COLO668 (cell line): ENCODE results near the gene LY6G6C.

Experiments
- DNase-seq: peaks from one replicate; lab custom pipeline; 2025; ENCODE audit not compliant: unreplicated experiment; lab: John Stamatoyannopoulos, UW

LY6G6C gene

DNA sequence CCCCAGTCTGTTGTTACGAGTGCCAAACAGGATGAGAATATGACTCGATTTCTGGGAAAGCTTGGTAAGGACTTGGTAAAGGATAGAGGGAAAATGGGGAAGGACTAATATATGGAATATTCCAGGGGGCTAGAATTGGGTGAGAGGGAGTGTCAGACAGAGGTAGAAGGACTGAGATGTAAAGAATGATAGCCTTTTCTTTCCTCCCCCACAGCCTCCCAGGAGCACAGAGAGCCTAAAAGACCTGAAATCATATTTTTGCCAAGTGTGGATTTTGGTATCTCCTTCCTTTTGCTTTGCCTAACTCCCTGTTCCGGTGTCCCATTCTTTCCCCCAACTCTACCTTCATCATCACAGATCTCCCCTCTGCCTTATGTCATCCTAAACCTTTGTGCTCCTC lies 21.3 kb upstream of the LY6G6C start:
- no peak for DNase-seq

DNA sequence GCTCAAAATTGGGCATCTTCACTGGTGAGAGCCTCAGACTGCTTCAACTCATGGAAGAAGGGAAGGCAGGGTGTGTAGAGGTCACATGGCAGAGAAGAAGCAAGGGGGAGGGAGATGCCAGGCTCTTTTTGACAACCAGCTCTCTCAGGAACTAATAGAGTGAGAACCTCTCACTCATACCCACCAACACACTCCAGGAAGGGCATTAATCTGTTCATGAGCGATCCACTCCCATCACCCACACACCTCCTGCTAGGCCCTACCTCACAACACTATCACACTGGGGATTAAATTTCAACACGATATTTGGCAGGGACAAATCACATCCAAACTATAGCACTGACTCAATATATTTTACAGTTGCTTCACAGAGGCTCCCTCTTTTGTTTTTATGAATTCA lies 20.3 kb upstream of the LY6G6C start:
- no peak for DNase-seq

DNA sequence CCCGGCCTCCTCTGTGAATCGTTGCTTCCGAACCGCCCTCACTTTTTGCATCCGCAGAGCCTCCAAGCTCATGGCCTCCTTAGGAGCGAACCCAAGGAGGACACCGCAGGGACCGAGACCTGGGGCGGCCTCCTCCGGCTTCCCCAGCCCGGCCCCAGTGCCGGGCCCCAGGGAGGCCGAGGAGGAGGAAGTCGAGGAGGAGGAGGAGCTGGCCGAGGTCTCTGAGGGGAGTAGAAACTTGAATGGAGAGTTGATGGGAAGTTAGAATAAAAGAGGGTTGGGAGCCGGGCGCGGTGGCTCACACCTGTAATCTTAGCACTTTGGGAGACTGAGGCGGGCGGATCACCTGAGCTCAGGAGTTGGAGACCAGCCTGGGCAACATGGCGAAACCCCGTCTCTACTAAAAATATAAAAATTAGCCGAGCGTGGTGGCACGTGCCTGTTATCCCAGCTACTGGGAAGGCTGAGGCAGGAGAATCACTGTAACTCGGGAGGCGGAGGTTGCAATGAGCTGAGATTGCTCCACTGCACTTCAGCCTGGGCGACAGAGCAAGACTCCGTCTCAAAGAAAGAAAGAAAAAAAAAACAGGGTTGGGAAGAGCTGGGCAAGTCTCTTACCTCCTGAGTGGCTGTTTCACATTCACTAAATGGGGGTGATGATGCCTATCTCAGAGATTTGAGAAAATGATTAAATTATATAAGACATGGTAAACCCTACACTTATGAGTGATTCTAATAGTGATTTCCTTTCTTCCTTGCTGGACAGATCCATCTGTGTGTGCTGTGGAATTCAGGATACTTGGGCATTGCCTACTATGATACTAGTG lies 19.1 kb upstream of the LY6G6C start:
- DNase-seq = no peak

DNA sequence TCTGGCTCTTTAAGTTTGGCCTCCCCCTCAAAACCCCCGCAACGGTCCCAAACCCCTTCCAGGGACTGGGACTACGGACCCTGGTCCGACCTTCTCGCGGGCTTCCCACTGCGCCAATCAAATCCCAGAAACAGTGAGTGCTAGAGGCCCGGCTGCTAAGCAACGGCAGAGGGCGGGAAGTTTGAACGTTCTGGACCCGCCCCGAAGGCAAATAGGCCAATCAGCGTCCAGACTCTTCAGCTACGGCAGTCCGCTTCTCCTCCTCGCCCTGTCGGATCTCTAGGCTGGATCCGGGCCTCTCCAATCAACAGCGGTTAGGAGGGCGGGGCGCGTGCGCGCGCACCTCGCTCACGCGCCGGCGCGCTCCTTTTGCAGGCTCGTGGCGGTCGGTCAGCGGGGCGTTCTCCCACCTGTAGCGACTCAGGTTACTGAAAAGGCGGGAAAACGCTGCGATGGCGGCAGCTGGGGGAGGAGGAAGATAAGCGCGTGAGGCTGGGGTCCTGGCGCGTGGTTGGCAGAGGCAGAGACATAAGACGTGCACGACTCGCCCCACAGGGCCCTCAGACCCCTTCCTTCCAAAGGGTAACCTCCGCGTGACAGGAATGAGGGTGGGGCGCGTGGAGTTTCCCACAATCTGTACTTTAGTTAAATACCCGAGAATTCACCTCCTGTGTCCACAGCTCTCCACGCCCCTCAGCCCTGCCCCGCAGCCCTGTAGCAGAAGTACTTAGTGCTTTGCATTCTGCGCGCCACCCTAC lies 18.3 kb upstream of the LY6G6C start, which contains the start of gene MSH5:
MSH5 (plus strand) TSS at position 367 of the 758 bp plus-strand sequence. CDS start 462 bp downstream, outside the sequence.
- peak; percentile 97 for DNase-seq

DNA sequence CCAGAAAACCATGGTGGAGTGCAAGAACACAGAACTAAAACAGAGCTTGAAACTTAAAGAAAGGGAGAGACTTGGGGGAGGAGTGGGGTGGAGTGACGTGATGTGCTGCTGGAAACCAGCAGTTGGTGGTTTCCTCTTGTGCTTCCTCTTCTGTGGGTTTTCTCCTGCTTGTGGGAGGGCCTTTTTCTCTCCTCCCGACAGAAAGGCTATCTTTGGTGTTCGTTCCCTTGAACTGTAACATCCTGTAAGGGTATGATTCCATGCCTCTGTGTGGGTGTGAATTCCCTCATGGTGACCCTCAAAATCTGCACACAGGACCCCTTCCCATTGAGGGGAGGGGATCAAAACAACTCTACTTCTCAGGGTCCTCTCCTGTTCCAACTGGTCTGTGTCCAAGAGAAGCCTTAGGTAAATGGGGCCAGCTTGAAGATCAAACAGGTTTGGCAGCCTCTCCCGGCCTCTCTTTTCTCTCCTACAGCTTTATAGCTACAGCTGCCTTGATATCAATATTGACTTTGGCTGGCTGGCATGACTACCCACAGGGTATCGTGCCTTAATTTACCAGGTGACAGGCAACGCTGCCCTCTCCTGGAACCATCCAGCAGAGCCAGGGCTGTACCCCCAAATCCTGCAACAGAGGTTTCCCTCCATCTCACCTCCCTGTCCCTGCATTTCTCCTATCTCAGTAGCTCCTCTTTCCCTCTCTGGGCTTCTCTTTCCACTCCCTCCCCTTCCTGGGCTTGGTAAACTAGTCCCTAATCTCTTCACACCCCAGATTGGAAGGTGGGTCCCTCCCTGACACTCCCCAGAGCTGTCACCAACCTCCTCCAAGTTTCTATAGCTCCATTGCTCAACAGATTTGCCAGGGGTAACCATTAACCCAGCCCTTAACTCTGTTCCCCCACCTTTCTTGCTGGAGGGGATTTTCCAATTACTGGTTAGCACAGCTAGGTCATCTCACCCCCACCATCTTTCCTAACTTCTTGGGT lies 16.7 kb upstream of the LY6G6C start:
- DNase-seq = peak; percentile 78

DNA sequence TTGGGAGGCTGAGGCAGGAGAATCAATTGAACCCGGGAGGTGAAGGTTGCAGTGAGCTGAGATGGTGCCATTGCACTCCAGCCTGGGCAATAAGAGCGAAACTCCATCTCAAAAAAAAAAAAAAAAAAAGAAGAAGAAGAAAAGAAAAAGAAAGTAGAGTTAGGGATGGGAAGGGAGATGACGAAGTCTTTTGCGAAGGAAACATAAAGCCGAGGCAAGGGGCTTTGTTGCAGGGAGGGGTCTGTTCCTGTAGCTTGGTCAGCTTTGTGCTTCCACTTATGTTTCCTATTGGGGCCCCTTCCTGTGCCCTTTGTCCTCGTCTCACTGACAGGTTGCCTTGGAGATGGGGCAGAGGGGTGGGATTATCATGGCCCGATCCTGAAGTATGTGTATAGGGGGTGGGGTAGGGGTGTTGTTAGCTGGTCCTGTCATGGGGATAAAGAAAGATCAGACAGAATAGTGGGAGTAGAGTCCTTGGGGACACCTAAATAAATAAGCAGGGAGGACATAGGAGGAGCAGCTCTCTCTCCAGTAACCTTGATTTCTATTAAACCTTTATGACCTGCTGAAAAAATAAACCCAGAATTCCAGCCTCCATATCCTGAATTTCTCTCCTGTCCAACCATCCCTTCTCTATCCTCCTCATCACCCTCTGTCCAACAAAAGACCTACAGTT lies 15.9 kb upstream of the LY6G6C start:
- peak; percentile 63 for DNase-seq

DNA sequence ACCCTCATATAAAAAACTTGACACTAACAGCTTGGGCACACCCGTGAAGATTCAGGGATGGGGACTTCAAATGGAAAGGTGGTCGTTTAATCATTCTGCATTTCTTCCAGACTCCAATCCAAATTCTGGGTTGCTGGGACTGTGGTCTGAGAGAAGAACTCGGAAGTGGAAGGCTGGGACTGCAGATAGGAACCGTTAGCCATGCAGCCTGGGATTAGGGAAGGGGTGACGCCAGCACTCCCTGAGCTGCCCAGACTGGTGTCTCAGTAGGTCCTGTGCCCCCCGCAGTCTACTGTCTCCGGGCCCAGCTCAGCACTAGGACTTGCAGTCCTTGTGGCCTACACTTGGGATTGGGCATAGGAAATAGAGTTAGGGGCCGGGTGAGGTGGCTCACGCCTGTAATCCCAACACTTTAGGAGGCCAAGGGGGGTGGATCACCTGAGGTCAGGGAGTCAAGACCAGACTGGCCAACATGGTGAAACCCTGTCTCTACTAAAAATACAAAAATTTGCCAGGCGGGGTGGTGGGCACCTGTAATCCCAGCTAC lies 15.3 kb upstream of the LY6G6C start:
- DNase-seq = no peak

DNA sequence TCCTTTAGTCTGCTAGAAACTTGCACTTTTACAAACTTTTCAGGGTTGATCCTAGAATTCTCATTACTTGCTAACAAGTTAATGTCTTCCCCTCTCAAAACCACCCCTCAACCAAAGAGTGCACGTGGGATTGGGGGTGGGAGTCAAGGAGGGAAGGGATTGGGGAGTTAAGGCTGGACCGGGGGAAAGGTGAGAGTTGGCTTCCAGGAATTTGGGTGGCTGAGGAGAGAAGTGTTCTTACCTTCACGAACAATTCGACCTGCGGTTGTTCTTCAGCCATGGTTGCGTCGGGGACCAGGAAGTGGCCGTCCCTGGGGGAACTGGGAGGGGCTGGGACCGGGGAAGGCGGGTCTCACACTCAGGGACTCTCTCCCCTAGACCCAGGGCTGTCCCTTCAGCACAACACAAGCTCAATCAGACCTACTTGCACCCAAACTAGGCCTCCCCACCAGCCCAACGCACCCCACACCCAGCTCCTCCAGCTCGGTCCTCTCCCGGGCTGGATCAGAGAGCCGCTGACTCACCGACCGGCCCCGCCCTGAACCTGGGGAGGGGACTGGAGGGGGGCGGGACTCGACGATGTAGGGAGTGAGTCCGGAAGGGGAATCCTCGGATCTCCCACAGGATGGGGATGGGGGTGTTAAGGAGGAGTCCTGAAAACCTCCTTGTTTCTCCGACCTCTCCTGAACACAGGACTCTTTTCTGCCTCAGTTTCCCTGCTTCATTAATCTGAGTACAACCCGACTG lies 14.6 kb upstream of the LY6G6C start, which contains the start of gene CLIC1:
CLIC1 (minus strand) TSS at position 510 of the 747 bp plus-strand sequence; CDS start at position 280, 230 bp downstream.
- peak; percentile 82 for DNase-seq

DNA sequence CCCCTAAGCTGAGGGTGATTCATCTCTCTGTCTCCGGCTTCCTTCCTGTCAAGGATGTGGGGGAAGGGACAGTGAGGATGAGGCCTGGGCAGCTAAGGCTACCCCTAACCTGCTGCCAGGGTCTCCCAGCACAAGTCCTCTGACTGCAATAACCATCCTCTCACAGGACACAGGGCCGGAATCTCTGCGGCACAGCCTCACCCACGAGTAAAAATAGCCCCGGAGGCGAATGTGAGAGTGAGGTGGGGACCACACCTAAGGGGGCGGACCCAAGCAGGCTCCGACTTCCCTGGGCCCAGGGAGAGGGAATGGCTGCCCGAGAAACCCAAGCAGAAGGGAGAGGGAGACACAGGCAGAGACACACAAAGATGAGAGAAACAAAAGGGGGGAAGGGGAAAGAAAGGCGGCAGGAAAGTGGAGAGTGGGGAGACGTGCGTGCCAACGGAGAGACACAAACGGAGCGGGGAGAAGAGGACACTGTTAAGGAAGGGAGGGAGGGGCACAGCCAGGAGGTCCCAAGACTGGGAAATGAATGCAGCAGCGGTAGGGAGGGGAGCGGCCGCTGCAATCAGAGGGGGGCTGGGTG lies 13.4 kb upstream of the LY6G6C start:
- DNase-seq = peak; percentile 29

DNA sequence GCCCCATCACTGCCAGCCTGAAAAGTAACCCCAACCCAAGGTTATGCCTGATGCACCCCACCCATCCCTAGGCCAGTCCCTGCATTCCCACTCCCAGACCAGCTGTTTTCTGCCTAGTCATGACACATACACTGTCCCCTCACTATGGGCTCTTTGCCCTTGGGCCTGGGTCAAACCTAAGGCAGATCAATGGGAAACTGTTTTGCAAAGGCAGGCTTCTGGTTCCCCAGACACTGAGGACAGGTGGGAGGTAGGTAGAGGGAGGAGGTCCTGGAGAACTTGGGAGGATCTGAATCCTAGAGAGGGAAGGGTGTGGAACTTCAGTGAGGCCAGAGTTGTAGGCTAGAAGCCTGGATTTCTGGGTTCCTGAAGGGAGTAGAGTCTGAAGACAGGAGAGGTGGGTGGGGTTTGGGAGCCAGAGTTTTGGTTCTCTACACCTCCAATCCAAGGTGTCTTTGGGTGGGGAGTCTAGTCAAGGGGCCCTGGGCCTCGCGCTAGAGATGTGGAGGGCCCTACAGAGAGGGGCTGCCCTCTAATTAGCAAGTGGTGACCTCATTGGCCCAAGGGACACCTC lies 12.8 kb upstream of the LY6G6C start:
- DNase-seq = no peak

DNA sequence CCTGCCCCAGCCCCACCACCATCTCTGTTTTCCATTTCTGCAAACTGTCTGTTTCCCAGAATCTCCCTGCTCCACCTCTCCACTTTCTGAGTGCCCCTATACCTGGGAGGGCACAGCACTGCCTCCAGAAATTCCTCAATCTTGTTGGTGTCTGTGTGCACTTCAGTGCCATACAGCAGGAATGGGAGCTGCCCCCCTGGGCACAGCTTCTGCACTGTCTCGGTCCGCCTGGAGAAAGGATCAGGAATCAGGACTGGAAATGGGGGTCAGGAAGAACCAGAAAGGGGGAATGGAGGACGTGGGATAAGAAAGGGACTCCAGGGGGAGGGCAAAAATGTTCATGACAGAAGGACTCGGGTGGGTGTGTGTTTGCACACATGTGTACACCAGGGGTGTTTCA lies 12.2 kb upstream of the LY6G6C start:
- no peak for DNase-seq

DNA sequence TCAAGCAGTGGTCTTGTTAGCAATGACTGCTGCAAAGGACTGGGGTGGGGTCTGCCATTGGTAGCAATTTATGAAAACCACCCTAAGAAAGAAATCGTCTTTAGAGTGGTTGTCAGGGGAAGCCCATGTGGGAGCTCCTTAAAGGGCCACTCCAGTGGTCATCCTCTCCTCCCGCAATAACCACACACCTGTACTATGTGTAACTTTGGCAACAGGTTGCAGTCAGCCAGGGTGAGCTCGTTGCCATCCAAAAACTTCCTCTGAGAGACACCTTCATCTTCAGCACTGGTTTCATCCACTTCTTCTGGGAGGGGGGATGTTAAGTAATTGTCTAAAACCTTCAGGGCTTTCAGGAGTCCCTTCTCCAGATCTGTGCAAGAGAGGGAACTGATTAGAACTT lies 10.5 kb upstream of the LY6G6C start:
- DNase-seq = no peak

DNA sequence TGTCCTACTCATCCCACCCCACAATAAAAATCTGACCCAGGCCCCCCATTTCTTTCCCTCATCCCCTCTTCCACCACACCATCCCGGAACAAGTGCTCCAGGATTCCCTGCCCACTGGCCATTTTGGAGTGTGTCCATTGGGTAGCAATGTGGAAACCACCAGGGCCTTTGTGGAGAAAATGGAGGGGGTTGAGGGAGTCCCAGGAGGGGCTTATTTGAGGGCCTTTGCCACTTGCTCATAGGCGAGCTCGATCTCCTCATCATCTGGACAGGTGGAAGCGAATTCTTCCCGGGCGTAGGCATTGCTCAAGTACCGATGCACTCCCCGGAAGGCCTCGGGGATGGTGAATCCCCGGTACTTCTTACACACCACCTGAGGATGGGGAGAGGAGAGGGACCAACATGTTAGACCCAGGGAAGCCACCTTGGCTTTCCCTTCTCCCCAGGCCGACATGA lies 9.1 kb upstream of the LY6G6C start:
- DNase-seq = no peak

DNA sequence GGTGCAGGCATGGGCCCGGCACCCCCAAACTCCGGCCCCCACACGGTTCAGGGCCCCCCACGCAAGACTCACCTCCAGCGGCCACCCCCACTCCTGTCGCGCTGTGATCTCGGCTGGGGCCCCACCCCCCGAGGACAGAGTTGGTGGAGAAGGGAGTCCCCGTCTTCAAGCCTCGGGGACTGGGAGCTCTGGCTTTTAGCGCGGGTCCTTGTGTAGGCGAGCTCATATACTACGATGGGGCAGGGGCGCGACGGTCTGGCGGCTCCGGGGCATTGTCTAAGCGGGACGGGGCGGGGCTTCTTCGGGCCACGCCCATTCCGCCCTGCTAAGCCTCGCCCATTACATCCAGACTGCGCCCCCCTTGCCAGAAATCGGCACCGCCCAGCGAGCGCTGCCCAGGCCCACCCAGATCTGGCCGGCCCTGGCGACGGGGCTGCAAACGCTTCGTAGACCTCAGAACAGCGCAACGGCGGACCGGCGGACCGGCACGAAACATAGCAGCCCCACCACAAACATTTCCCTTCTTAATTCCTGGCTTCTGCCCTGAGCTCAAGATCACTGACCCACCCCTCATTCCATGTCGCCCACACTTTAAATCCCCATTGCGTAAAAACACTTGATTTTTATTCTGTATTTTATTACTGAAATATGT lies 8.6 kb upstream of the LY6G6C start:
- DNase-seq = no peak

DNA sequence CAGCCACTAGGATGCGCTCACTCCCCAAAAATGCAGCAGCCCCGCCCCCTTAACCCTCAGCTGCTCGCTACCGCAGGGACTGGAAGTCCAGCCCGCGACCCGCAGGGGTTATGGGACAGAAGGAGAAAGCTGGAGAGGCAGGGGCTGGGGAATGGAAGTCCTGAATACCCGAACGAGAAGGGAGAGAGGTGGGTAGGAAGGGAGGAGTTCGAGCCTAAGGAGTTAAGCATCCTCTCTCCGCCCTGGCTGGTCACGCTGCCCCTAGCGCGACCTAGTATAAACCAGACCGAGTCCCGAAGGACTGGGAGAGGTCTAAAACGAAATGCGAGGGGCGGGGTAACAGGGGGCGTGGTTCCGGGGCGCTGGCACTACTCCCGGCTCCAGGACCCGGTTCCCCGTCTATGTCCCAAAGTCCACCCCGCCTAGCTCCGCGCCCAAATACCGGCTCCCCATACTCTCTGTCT lies 8.0 kb upstream of the LY6G6C start:
- peak; percentile 32 for DNase-seq

DNA sequence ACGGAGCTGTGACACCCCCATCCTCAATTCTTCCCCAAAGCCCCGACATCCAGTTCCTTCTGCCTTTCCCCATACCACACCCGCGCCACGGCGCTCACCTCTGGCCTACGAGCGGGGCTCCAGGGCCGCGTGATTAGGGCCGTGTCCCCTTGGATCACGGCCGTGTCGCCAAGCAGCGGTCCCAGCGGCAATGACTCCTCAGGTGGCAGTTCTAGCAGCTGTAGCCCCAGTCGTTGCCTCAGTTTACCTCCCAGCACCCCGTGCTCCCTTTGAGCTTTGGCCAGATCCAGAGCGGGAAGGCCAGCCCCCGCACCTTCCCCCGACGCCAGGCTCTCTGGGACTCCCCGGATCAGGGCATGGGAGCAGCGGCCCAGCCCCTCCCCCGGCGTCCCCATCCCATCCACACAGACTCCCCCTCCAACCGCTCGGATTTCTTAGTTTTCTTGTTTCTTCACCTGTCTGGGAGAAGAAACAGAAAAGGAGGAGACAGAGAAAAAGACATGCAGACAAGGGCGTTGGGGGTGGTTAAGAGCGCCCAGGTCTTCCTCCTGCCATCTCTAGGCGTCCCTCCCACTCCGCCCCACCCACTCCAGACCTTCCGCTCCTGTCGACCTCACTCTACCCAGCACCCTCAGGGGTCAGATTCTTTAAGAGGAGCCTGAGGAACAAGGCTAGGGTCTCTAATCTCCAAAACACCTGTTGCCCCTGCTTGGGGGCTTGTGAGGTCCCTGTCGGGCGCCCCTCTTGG lies 7.4 kb upstream of the LY6G6C start, which contains the start of gene DDAH2:
DDAH2 (minus strand) TSS at position 533 of the 748 bp plus-strand sequence; CDS start at position 395, 138 bp downstream.
- DNase-seq = no peak
